ENCODE measurements around the gene LITAF. TPM values are rescaled to one million over a fixed set of nuclear protein-coding genes. Genes with fewer than 3 reads are reported as not detected.

Gene LITAF
- total RNA-seq, 1 donor from 2014 or later: 179 TPM

DNA sequence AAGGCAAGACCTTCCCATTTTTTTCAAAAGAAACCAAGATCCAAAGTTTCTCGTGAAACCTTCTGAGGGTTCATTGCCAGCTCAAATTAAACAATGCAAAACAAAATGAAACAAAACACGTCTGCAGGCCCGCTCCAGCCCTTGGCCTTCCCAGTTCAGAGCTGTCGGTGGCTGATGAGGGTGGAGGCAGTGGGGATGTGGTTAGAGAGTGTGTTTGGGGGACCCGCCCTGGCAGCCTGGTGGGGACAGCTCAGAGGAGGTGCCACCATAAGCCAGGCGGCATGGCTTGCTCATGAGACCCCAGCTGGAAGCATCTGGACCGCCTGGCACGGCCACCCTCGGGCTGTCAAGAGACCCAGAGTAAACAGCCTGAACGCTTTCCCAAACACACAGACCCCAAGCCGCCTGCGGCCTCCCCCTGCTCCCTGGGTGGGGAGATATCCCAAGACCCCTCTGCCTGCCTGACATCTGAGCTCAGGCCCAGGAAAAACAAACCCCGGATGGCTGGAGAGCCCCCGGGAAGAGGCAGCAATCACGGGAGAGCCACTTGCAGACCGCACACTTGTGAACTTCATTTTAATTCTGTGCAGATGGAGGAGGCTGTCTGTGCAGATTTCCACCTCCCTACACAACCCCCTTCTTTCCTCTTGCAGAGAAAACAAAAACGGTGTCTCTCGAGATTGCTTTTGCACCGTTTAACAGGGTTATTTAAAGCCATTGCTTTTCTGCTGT is 35.4 kb upstream of the LITAF start:
- peak; percentile 87 for DNase-seq (ENCODE audit: extremely low spot score, unreplicated experiment)
- Mint-ChIP-seq H3K4me1 (ENCODE audit: unreplicated experiment) (peaks cover 71% of the 10 kb centered on the region), H3K9me3 (ENCODE audit: unreplicated experiment) (peaks cover 4% of the 10 kb centered on the region), H3K27ac (ENCODE audit: unreplicated experiment) (peak overlapping the region; percentile 94), H3K36me3 (ENCODE audit: unreplicated experiment) (peaks cover 3% of the 10 kb centered on the region), H3K27me3 (ENCODE audit: unreplicated experiment) (no peaks in the 10 kb centered on the region), H3K4me3 (ENCODE audit: unreplicated experiment) (peak overlapping the region; percentile 58)
- TF ChIP-seq, protein P1, sequence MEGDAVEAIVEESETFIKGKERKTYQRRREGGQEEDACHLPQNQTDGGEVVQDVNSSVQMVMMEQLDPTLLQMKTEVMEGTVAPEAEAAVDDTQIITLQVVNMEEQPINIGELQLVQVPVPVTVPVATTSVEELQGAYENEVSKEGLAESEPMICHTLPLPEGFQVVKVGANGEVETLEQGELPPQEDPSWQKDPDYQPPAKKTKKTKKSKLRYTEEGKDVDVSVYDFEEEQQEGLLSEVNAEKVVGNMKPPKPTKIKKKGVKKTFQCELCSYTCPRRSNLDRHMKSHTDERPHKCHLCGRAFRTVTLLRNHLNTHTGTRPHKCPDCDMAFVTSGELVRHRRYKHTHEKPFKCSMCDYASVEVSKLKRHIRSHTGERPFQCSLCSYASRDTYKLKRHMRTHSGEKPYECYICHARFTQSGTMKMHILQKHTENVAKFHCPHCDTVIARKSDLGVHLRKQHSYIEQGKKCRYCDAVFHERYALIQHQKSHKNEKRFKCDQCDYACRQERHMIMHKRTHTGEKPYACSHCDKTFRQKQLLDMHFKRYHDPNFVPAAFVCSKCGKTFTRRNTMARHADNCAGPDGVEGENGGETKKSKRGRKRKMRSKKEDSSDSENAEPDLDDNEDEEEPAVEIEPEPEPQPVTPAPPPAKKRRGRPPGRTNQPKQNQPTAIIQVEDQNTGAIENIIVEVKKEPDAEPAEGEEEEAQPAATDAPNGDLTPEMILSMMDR (IDR thresholded peaks at IDR 0.05): no peak

DNA sequence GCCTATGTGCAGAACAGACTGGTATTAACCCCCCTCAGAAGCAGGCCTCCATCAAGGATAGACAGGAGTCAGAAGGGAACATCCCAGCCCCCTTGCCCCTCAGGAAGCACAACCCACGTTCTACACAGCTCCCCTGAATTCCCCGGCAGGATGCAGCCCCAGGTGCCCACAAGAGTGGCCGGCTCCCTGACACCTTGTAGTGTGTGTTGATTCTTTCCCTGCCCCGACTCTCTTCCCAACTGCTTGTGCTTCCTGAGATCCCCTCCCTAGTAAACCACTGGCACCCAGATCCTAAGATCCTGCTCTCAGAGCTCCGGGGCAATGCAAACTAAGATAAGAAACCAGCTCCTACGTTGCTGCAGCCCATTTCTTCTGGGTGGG is 34.8 kb upstream of the LITAF start:
- no peak for DNase-seq (ENCODE audit: extremely low spot score, unreplicated experiment)
- Mint-ChIP-seq H3K4me3 (ENCODE audit: unreplicated experiment) (peak overlapping the region; percentile 58), H3K9me3 (ENCODE audit: unreplicated experiment) (peaks cover 4% of the 10 kb centered on the region), H3K27me3 (ENCODE audit: unreplicated experiment) (no peaks in the 10 kb centered on the region), H3K4me1 (ENCODE audit: unreplicated experiment) (peaks cover 66% of the 10 kb centered on the region), H3K36me3 (ENCODE audit: unreplicated experiment) (peaks cover 3% of the 10 kb centered on the region), H3K27ac (ENCODE audit: unreplicated experiment) (peak overlapping the region; percentile 94)
- TF ChIP-seq, protein P1 (IDR thresholded peaks at IDR 0.05): no peak

DNA sequence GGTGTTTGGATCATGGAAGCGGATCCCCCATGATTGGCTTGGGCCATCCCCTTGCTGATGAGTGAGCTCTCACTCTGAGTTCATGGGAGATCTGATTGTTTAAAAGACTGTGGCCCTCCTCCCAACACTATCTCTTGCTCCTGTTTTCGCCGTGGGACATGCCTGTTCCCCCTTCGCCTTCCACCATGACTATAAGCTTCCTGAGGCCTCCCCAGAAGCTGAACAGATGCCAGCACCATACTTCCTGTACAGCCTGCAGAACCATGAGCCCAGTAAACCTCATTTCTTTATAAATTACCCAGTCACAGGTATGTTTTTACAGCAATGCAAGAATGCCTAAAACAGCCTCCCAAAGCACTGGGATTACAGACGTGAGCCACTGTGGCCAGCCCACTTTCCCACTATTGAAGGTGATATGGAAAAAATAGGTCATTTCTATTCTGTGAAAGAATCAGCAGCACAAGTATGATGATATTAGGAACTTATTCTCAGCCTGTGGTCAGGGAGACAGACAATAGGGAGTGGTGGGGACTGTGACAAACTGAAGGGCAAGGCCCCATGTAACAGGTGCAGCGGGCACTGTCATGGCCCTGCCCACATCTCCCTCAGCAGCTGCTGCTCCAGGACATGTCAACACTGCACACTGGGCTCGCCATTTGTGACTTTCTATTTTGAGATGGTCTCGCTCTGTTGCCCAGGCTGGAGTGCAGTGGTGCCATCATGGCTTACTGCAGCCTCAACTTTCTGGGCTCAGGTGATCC is 33.7 kb upstream of the LITAF start:
- Mint-ChIP-seq H3K4me1 (ENCODE audit: unreplicated experiment) (peaks cover 62% of the 10 kb centered on the region), H3K27me3 (ENCODE audit: unreplicated experiment) (no peaks in the 10 kb centered on the region), H3K9me3 (ENCODE audit: unreplicated experiment) (peaks cover 4% of the 10 kb centered on the region), H3K27ac (ENCODE audit: unreplicated experiment) (peak overlapping the region; percentile 65), H3K4me3 (ENCODE audit: unreplicated experiment) (no peak overlapping the region), H3K36me3 (ENCODE audit: unreplicated experiment) (peaks cover 3% of the 10 kb centered on the region)
- DNase-seq (ENCODE audit: extremely low spot score, unreplicated experiment): no peak
- TF ChIP-seq, protein P1 (IDR thresholded peaks at IDR 0.05): no peak

DNA sequence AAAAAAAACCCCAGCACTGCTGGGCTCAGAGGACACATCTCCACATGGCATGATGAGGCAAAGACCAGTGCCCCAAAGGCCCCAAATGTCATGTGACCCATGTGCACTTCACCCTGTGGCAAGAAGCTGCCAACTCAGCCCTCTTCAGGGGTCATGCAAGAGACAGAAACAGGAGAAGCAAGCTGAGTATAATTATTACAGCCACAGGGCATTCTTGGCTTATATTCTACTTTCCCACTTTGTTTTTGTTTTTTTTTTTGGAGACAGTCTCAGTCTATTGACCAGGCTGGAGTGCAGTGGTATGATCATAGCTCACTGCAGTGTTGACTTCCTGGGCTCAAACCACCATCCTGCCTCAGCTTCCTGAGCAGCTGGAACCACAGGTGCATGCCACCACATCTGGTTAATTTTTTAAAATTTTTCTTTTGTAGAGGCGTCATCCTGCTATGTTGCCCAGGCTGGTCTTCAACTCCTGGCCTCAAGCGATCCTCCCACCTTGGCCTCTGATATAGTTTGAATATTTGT is 32.7 kb upstream of the LITAF start:
- TF ChIP-seq, protein P1 (IDR thresholded peaks at IDR 0.05): no peak
- Mint-ChIP-seq H3K36me3 (ENCODE audit: unreplicated experiment) (peaks cover 3% of the 10 kb centered on the region), H3K27ac (ENCODE audit: unreplicated experiment) (peak overlapping the region; percentile 80), H3K27me3 (ENCODE audit: unreplicated experiment) (no peaks in the 10 kb centered on the region), H3K9me3 (ENCODE audit: unreplicated experiment) (peaks cover 4% of the 10 kb centered on the region), H3K4me3 (ENCODE audit: unreplicated experiment) (no peak overlapping the region), H3K4me1 (ENCODE audit: unreplicated experiment) (peaks cover 58% of the 10 kb centered on the region)
- DNase-seq (ENCODE audit: extremely low spot score, unreplicated experiment): no peak

All from osteocyte (in vitro differentiated cells).